ENCODE results near the gene FOXP4.

DNA sequence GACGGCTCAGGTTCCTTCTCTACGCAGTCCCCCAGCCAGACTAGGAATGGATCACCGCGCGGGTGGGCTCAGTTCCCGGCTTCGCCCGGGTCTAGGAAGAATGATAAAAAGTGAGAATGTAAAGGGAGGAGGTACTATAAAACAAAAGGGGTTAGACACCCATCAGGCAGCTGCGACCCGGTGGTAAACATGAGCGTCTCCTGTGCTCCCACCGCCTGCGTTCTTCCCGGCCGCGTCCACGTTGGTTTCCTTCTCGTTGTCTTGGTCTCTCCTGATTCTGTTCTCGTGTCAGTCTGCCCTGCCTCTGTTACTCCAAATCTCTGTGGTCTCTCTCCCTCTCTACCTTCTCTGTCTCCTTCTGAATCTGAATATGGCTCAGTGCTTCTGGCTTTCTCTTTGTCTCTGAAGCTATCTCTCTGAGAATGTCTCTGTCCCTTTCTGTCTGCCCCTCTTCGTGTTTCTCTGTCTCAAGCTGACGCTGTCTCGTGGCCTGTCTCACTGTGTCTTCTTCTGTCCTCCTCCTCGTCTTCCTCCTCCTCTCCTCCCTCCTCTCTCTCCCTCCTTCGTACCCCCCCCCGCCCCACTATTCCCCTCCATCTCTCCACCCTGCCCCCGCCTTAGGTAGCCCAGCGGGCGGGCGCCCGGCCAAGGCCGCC is 41.6 kb upstream of the FOXP4 start:
- TF ChIP-seq, protein P1, sequence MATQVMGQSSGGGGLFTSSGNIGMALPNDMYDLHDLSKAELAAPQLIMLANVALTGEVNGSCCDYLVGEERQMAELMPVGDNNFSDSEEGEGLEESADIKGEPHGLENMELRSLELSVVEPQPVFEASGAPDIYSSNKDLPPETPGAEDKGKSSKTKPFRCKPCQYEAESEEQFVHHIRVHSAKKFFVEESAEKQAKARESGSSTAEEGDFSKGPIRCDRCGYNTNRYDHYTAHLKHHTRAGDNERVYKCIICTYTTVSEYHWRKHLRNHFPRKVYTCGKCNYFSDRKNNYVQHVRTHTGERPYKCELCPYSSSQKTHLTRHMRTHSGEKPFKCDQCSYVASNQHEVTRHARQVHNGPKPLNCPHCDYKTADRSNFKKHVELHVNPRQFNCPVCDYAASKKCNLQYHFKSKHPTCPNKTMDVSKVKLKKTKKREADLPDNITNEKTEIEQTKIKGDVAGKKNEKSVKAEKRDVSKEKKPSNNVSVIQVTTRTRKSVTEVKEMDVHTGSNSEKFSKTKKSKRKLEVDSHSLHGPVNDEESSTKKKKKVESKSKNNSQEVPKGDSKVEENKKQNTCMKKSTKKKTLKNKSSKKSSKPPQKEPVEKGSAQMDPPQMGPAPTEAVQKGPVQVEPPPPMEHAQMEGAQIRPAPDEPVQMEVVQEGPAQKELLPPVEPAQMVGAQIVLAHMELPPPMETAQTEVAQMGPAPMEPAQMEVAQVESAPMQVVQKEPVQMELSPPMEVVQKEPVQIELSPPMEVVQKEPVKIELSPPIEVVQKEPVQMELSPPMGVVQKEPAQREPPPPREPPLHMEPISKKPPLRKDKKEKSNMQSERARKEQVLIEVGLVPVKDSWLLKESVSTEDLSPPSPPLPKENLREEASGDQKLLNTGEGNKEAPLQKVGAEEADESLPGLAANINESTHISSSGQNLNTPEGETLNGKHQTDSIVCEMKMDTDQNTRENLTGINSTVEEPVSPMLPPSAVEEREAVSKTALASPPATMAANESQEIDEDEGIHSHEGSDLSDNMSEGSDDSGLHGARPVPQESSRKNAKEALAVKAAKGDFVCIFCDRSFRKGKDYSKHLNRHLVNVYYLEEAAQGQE (IDR thresholded peaks at IDR 0.05), result no peak
- TF ChIP-seq SMC3 (IDR thresholded peaks at IDR 0.05), result no peak
- TF ChIP-seq, protein P2, sequence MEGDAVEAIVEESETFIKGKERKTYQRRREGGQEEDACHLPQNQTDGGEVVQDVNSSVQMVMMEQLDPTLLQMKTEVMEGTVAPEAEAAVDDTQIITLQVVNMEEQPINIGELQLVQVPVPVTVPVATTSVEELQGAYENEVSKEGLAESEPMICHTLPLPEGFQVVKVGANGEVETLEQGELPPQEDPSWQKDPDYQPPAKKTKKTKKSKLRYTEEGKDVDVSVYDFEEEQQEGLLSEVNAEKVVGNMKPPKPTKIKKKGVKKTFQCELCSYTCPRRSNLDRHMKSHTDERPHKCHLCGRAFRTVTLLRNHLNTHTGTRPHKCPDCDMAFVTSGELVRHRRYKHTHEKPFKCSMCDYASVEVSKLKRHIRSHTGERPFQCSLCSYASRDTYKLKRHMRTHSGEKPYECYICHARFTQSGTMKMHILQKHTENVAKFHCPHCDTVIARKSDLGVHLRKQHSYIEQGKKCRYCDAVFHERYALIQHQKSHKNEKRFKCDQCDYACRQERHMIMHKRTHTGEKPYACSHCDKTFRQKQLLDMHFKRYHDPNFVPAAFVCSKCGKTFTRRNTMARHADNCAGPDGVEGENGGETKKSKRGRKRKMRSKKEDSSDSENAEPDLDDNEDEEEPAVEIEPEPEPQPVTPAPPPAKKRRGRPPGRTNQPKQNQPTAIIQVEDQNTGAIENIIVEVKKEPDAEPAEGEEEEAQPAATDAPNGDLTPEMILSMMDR (IDR thresholded peaks at IDR 0.05), result no peak
- no peak for TF ChIP-seq CEBPB (IDR thresholded peaks at IDR 0.05)
- no peak for TF ChIP-seq JUN (IDR thresholded peaks at IDR 0.05)
- no peak for TF ChIP-seq HDAC2 (IDR thresholded peaks at IDR 0.05)
- no peak for TF ChIP-seq POLR2A (IDR thresholded peaks at IDR 0.05; ENCODE audit: low read length)
- TF ChIP-seq, protein P3, sequence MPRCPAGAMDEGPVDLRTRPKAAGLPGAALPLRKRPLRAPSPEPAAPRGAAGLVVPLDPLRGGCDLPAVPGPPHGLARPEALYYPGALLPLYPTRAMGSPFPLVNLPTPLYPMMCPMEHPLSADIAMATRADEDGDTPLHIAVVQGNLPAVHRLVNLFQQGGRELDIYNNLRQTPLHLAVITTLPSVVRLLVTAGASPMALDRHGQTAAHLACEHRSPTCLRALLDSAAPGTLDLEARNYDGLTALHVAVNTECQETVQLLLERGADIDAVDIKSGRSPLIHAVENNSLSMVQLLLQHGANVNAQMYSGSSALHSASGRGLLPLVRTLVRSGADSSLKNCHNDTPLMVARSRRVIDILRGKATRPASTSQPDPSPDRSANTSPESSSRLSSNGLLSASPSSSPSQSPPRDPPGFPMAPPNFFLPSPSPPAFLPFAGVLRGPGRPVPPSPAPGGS (IDR thresholded peaks at IDR 0.05), result no peak

All from A549 (cell line).